Suppressor macrophage treated with lipopolysaccharide for 1 hour (primary cell): ENCODE results near the gene C6orf141.

Experiments
- DNase-seq, 3 donors: peaks; one replicate each; pipeline ENCODE4 v3.0.0-alpha.2; 2020 to 2022

Gene C6orf141

DNA sequence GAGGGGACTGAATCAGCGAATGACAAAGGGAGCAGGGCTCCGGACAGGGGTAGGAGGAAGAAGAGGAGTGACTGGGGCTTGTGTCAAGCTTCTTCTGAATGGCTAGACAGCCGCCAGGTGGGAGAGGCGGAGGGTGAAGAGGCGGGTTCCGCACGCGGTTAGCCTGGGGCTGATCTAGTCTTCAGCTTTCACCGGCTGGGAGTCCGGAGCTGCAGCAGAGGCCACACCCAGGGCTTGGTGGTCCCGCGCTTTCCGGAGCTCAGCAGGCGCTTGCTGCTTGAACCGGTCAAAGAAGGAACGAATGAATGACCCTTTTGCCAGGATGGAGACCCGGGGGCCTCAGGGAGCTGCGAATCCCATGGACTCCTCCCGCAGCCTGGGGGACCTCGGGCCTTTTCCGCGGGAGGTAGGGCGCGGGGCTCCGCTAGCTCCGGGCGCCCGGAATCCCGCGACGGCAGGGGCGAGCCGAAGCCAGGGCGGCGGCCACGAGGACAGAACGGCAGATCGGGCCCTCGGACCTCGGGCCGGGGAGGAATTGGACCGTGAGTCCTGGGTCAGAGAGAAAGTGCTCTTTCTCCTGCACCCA lies at the start of gene C6orf141:
TSS of gene C6orf141 (plus strand) at position 177 of the 586 bp plus-strand sequence. CDS start at position 302, 125 bp downstream.
- peak in 2 of 3 donors; percentile 11 to 37 for DNase-seq

DNA sequence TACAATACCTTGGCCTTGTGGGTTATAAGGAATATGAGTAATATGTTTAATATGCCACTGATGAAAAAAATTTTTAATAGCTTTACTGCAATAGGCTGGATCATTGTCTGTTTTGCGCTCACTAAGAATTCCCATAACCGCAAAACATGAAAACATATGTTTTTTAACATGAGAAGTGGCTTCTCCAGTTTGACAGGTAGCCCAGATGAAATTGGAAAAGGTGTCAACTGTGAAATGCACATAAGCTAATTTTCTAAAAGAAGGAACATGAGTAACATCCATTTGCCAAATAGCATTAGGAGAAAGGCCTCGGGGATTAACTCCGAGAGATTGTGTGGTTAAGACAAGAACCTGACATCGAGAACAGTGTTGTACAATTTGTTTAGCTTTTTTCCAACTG lies 45.8 kb upstream of the C6orf141 start:
- DNase-seq: no peak

DNA sequence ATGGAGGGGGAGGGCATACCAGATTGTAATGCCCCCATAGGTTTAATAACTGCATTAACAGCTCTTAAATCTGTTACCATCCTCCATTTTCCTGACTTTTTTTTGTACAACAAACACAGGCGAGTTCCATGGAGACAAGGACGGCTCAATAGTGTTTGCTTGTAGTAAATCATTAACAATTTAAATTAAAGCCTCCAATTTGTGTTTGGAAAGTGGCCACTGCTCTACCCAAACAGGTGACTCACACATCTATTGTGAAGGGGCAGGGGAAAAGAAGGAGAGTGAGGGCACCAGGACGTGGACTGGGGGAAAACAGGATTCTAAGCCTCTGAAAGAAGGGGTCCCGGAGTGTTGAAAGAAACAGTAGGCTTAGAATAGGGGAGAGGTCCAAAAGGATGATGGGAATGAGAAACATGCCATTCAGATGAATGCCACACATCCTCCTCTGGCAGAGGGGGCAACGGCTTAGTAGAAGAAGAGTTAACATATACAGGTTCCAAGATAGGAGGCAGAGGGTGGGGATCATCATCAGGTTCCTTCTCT lies 43.8 kb upstream of the C6orf141 start:
- no peak for DNase-seq

DNA sequence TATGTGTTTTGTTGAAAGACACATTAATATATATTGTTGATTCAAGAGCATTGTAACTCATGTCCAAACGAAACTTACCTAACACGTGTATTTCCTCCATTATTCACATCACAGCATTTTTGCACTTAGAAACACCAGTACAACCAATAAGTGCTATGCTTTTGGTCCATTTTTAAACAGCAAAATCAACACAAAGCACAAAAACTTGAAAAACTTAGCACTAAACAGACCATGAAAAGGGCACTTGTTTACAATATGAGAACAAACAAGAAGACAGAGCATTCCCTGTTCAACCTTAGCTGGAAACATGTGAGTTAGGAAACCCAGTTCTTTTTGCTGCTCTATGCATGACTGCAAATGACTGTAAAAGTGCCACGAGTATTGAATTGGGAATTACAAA lies 41.1 kb upstream of the C6orf141 start:
- DNase-seq: no peak

DNA sequence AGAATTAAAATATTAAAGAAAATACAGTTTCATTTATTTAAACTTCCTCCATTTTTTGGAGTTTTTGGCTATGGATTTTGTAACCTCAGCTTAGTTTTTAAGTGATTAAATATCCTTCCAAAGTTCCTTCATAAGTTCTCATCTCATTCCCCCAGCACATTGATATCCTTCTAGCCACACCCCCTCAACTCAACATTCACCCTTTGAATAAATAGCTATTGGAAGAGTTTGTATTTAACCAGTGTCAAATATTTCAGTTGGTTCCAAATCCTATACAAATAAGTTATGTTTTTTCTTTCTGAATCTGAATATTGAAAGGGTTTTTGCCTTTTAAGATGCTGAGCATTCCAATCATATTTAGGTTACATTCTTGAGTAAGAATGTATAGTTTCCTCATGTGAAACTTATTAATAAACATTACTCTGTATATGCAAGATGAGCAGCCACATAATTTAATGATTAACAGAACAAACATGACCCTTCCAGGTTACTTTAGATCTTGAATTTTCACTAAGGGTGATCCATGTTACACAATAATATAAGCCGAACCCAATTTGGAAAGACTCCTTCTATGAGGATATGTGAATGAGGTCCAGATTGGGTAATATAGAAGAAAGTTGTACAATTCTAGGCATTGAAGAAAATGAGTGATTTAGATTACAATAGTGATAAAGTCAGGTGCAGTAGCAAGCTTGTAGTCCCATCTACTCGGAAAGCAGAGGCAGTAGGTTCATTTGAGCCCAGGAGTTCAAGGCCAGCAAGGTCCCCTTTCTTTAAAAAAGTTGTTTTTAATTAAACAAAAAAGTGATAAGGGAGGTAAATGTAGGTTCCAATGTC lies 37.1 kb upstream of the C6orf141 start:
- DNase-seq: no peak

DNA sequence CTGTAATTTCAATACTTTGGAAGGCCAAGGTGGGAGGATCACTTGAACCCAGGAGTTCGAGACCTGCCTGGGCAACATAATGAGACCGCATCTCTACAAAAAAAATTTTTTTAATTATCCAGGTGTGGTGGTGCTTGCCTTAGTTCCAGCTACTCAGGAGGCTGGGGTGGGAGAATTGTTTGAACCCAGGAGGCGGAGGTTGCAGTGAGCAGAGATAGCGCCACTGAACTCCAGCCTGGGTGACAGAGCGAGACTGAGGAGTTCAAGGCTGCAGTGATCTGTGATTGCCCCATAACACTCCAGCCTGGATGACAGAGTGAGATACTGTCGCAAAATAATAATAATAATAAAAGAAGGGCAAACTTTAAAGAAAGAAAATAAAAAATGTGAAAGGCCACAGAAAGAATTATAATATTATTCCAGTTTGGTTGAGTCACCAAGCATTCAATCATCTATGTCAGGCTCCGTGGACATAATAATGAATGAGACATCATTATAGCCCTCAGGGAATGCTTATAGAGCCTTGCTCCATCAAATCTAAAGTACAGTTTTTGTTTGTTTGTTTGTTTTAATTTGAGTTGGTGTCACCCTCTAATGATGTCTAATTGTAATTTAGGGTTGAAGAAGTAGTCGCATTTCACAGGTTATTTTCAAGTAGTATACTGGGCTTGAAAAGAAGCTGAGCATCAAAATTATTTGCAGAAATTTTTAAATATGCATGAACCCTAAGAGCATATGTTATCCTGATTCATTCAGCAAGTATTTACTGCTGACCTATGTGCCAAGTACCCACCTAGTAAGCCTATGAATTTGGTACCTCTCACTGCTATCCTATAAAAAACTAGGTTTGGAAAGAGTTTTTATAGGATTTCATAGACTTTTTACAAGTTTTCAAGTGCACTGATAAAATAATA lies 35.6 kb upstream of the C6orf141 start:
- DNase-seq: no peak

DNA sequence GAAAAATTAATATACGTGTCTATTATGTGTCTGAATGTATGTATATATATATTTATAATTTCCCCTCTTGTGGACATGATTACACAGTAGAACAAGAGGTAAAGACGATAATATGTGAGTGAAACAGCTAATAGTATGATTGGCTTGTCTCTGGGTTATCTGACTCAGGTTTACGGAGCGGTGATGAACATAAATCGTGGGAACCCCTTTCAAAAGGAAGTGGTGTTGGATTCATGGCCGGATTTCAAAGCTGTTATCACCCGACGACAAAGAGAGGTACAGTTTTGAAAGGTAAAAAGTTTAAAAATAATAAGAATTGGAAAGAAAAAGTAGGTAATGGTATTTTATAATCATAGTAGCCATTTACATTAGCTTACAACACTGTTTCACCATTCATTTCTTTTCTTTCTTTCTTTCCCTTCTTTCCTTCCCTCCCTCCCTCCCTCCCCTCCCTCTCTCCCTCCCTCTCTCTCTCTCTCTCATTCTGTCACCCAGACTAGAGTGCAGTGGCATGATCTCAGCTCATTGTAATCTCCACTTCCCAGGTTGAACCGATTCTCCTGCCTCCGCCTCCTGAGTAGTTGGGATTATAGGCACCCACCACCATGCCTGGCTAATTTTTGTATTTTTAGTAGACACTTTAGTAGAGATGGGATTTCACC lies 34.9 kb upstream of the C6orf141 start:
- DNase-seq: no peak

DNA sequence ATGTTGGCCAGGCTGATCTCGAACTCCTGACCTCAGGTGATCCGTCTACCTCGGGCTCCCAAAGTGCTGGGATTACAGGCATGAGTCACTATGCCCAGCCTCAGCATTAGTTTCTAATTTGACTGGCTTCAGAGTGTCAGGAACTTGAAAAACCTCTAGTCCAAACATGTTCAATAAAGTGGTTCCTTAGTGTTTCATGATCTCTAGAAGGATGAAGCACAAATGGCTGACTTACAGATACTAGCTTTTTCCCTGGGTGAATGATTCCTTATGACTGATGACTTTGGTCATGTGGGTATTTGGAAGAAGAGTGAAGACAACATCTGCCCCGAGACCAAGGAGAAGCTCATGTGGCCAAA lies 34.3 kb upstream of the C6orf141 start:
- DNase-seq: no peak

DNA sequence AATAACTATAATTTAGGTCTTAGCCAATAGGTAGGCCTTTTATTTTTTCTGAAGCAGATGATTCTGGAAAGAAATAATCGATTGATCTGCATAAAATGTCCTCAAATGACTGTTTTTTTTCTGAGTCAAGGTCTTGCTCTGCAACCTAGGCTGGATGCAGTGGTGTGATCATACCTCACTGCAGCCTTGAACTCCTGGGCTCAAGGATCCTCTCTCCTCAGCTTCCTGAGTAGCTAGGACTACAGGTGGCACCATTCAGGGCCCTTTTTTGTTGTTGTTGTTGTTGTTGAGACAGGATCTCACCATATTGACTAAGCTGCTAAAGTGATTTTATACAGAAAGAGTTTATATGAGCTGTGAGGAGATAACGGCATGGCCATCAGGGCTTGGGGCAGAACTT lies 32.5 kb upstream of the C6orf141 start:
- no peak for DNase-seq

DNA sequence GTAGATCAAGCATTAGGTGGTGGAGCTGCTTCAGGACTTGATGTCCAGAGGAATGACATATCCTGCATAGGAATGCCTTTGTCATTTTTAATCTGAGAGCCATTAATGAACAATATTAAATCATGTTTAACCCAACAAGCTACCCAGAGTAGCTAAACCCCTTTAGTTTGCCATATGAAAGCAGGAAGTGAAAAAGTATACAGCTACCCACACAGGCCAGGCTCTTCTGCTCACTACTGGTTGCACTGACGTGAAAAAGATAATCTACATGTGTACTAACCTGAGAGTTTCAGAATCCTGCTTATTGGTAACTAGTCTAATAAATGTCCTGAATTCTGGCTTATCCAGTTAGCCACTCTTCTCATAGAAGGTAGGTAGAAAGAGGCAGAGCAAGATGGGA lies 30.8 kb upstream of the C6orf141 start:
- DNase-seq: no peak

DNA sequence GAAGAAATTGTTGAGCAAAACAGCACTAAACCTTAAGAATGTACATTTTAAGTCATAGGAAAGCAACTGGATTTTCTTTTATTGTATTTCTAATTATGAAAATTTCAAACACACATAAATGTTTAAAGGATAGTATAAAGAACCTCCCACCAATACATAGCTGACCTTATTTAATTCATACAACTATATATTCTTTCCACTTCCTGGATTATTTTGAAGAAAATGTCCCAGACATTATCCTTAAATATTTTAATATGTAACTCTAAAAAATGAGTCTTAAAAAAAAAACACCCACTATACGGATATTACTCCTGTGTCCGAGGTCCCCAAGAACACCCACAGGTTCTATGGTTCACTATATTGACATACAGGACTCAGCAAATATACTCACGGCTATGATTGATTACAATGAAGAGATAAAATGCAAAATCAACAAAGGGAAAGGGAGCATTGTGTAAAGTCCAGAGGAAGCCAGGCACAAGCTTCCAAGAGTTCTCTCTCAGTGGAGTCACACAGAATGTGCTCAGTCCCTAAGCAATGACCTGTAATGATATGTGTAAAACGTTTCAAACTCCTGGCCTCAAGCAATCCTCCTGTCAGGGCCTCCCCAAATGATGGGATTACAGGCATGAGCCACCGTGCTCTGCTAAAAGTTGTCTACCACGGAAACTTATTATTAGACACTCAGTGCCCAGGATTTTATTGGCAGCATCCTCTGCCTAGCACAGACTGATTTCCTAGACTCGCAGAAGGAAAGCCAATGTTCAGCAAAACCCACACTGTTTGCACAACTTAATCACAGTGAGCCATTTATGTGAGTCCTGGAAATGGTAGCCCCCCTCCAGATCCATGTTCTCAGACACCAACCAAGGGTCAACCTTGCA lies 27.5 kb upstream of the C6orf141 start:
- no peak for DNase-seq

DNA sequence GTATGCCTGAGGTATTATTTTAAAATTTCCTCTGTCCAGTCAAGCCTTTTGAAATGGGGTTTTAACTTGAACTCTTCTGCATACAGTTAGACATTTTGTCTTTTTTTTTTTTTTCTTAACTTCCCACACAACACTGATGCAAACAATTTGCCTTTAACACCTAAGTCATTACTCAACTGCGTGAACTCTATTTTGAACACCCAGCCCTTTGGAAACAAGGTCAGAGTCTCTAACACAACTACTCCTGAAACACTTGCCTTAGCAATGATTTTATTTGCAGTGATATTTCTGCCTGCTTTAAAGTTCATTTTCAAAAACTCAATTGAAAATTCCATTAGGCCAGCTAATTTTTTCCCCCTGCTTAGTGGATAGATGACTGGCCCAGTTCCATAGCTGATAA lies 26.6 kb upstream of the C6orf141 start:
- no peak for DNase-seq

DNA sequence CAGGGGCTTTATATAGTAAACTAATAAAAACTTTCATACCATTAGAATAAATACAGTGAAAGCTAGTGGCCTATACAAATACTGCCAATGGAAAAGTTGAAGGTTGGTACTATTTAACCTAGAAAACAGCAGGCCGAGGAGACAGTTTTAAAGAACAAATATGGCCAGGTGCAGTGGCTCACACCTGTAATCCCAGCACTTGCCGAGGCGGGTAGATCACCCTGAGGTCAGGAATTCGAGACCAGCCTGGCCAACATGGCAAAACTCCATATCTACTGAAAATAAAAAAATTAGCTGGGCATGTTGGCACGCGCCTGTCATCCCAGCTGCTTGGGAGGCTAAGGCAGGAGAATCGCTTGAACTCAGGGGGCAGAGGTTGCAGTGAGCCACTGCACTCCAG lies 25.9 kb upstream of the C6orf141 start:
- DNase-seq: no peak

DNA sequence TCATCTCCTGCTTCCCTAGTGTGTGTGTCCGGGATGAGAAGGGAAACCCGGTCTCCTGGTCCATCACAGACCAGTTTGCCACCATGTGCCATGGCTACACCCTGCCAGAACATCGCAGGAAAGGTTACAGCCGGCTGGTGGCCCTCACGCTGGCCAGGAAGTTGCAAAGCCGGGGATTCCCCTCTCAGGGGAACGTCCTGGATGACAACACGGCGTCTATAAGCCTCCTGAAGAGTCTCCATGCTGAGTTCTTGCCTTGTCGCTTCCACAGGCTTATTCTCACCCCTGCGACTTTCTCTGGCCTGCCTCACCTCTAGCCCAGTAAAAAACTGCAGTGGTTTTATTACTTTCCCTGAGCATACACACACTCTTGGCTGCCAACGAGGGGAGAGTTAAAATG lies 23.9 kb upstream of the C6orf141 start:
- peak in 1 of 3 donors; percentile 6 for DNase-seq

DNA sequence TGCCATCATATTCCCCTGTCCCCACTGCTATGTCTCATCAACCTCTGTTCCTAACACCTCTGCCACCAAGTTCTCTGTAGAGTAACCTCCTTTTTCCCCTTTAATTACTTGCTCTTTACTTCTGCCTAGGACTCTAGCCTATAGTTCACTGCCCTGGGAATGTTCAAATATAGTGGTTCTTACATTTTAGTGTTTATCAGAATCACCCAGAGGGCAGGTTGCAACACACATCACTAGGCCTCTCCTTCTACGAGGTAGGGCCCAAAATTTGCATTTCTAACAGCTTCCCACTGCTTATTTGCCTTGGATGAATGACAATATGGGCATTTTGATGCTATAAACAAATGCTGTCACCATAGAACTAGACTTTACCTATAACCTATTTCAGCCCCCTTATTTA lies 23.1 kb upstream of the C6orf141 start:
- DNase-seq: no peak

DNA sequence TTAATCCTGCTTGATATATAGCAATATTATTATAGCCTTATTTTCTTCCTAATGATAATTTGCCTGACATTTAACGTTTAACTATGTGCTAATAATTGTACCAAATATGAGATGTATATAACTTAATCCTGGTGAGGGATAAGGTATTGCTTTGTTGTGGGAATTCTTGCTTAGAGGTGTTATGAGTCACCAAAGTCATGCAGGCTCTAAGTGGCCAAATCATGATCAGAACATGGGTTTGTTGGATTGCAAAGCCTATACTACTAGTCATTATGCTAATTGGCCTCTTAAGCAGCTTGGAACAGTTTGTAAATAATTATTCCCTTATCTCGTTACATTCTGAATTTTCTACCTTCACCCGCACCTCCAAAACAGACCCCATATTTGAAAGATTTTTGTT lies 21.9 kb upstream of the C6orf141 start:
- no peak for DNase-seq

DNA sequence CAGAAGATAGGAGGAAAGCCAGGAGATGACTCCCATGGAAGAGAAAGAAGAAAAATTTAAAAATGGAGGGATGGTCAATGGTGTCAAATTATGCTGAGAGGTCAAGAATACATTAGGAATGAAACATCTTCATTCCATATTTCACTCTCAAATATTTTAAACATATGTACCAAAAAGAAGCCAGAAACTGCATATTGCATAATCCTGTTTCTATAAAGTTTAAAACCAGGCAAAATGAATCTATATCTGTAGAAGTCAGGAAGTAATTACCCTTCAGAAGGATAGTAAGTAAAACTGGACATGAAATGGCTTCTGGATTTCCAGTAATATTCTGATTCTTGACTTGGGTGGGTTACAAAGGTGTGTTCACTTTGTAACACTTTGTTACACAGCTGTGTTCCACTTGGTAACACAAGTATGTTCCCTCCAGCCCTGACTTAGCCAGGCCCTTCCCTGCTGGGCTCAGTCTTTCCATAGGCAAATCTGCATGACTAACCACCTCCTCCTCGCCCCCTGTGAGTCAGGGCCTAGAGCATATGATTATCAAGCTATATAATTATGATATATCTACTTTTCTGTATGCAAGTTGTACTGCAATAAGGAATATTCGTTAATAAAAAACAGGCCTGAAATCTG lies 20.2 kb upstream of the C6orf141 start:
- peak in 2 of 3 donors; percentile 10 to 13 for DNase-seq

DNA sequence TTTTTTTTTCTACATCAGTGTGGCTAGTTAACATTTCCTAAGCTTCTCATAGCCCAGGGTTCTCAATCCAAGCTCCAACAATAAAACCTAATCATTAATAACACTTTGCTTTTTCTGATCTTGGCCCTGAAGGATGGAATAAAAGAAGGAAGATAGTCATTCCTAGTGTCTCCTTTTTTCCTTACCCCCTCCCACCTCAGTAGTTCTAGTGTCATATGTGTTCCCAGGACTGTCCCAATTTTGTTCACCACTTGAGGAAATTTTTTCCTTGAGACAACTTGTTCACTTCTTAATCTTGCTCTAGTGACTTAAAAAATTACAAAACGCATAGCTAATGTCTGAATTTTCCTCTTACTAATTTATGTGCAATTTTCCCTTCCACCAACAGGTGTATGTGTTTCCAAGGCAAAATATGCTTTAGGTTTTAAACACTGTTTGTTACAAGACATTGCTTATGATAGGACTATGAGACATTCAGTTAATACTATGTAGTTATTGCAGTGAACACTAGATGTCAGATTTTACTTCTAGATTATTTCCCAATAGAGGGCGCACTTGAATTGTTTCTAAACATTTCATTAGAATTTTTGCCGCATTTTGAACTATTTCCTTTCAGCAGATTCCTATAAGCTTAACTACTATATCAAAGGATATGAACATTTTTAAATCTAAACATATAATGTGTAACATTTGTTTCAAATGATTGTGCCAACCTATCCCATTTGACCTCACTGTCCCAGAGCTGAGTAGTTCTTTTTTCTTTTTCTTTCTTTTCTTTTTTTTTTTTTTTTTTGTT lies 18.5 kb upstream of the C6orf141 start:
- DNase-seq: peak; percentile 36 to 78 (median 76)

DNA sequence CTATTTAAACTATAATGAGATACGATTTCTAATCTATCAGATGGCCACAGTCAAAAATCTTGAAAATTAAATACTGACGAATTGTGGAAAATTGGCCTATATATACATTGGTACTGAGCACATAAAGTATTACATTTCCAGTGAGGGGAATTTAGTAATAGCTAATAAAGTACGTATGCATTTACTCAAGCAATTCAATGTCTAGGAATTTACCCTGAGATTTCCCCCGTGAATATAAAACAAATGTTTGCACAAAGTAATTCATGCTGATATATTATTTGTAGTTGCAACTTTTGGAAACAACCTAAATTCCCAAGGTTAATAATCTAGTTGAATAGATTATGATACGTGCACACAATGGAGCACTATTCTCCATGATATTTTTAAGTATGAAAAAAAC lies 14.7 kb upstream of the C6orf141 start:
- no peak for DNase-seq

DNA sequence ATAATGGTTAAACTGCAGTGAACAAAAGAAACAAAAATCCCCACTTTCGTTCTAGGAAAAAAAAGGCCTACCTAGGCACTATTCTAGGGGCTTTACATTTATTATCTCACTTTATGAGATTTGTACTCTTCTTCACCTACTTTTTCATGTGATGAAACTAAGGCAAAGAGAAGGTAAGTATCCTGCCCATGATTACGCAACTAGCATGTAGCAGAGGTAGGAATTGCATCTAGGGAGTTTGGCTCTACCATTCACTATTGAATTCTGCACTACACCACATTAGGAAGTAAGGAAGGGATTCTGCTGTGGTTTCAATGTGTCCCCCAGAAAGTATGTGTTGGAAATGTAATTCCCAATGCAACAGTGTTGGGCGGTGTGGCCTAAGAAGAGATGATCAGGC lies 11.4 kb upstream of the C6orf141 start:
- DNase-seq: no peak
